ENCODE data around the gene ATXN2L.
"Not testable (repeated sequence)": the region's sequence is repeated elsewhere in the genome, so short reads cannot be mapped to it uniquely, and the experiment has no call there.

Gene ATXN2L

DNA sequence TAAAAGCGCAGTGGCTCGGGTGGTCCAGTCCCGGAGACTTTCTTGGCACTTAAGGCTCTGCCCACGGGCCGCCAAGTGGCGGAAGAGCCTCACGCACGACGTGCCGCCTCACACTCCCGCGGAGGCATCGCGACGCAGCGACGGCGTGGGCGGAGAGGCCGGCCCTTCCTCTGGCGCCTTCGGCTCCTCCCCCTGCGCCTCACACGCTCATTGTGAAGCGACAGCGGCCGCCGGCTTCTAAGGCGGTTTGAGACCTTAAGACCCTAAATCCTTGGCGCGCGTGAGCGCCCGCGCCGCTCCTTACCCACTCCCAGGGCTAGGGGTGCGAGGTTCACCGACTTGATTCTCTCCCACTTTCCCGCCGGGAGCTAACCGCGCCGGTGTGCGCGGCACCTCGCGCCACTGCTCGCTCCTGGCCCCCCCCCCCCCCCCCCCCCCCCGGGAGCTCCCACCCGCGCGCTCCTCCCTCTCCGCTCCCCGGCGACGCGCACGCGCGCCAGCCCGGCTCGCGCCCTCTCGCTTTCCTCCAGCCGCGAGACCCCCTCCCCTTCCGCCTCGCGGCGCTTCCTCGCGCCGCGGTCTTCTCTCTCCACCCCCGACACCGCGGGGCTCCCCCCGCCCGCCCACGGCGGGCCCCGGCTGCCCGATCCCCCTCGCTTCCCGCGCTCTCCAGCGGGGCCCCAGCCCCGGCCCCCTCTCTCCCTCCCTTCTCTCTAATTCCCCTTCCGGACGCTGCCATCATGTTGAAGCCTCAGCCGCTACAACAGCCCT lies at the start of gene ATXN2L:
TSS of gene ATXN2L (plus strand) at position 480 of the 771 bp plus-strand sequence. CDS start at position 741, 261 bp downstream.
- Histone ChIP-seq H3K27me3 (no peaks in the 10 kb centered on the region), H3K4me2 (peak within 1 kb of the TSS; percentile 75 to 96 (median 91)), H3K4me3 (peak within 1 kb of the TSS; percentile 96 to 100 (median 100)), H3K9me3 (replicated peaks in 1 of 11) (peaks cover 0 to 11% (median 0%) of the 10 kb centered on the region in 11 experiments; a peak in 7 of 22 replicates), H3K36me3 (peaks cover 41 to 55% (median 44%) of the 10 kb centered on the region in 11 experiments), H3K4me1 (peaks cover 22 to 38% (median 29%) of the 10 kb centered on the region in 10 experiments), H3K27ac (peak within 1 kb of the TSS; percentile 98 to 100 (median 100)), H3K9ac (peak within 1 kb of the TSS; percentile 100), H4K20me1 (peaks cover 34 to 37% (median 36%) of the 10 kb centered on the region in 11 experiments; a peak in 21 of 22 replicates)
- TF ChIP-seq Cebpa-rat (IDR thresholded peaks at IDR 0.05) = no peak

- not testable (repeated sequence) for H3K9me3 ChIP-seq (replicated peaks in 1 of 11); H3K36me3 ChIP-seq; H3K4me2 ChIP-seq; H3K27ac ChIP-seq; H3K4me1 ChIP-seq; H3K4me3 ChIP-seq; H4K20me1 ChIP-seq; H3K27me3 ChIP-seq; H3K9ac ChIP-seq
These were observed 41.1 kb upstream of the ATXN2L start for GRCh38 chr16:28781697-28782096.

DNA sequence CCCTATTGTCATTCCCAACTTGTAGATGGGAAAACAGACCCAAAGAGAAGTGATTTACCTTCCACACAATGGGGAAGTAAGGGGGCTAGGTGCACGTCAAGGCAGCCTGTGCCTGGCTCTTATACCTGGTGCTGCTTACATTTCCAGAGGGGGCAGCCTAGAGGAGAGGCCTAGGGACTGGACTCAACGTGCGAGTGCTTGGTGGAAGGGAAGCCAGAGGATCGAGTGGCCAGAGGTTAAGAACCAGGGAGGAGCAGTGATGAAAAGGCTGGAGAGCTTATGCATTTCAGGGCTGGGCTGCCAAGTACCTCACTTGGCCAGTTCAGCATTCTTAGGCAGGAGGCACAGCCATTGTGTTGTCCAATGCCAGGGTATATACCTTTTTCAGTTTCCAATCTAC lies 40.4 kb upstream of the ATXN2L start:
- not testable (repeated sequence) for H3K27ac ChIP-seq; H3K4me3 ChIP-seq; H3K27me3 ChIP-seq; H3K9me3 ChIP-seq (replicated peaks in 1 of 11); H3K9ac ChIP-seq; H3K36me3 ChIP-seq; H3K4me2 ChIP-seq; H4K20me1 ChIP-seq; H3K4me1 ChIP-seq

DNA sequence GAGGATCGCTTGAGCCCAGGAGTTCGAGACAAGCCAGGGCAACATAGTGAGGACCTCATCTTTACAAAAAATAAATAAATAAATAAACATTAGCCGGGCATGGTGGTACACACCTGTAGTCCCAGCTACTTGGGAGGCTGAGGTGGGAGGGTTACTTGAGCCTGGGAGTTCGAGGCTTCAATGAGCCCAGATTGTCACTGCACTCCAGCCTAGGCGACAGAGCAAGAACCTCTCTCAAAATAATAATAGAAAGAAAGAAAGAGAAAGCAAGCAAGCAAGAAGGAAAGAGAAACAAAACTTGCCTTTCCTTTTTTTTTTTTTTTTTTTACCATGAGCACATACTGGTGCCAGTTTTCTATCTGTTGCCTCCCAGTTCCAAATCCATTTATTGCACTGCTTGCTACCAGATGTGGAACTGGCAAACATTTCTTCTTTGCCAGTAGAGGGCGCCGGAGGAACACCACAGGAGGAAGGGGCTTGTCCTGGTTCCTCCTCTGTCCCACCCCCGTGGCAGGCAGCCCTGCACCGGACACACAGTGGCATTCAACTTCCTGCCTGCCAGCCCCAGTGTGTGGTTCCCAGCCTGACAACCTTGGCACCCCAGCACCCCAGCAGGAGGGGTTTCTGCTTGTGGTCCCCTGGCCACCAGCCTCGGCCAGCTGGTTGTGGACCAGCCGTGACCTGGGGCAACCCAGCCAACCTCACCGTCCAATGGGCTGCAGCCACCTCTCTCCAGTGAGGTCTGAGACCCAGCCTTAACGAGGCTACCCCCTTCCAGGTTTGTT lies 20.4 kb upstream of the ATXN2L start:
- not testable (repeated sequence) for H3K4me1 ChIP-seq; H3K4me2 ChIP-seq; H3K9me3 ChIP-seq (replicated peaks in 1 of 11); H3K27me3 ChIP-seq; H3K36me3 ChIP-seq; H3K4me3 ChIP-seq; H4K20me1 ChIP-seq; H3K9ac ChIP-seq; H3K27ac ChIP-seq

GRCh38 chr16:28807445-28808120 lies 15.2 kb upstream of the ATXN2L start:
- H3K27ac ChIP-seq; H3K4me3 ChIP-seq; H3K36me3 ChIP-seq; H3K9me3 ChIP-seq (replicated peaks in 1 of 11); H4K20me1 ChIP-seq; H3K4me2 ChIP-seq; H3K4me1 ChIP-seq; H3K27me3 ChIP-seq; H3K9ac ChIP-seq: not testable (repeated sequence)

DNA sequence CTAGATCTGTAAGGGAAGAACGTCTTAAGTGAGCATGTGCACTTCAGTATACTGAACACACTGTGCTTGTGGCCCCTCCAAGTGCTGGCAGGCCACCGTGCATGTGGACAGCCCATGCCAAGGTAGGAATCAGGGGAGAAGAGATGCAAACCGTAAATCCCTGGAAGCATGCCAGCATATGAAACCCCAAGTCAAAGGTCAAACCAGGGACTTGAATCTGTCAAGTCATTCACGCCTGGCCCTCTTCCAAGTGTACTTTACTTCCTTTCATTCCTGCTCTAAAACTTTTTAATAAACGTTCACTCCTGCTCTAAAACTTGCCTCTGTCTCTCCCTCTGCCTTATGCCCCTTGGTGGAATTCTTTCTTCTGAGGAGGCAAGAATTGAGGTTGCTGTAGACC lies 2.8 kb upstream of the ATXN2L start:
- Histone ChIP-seq H3K27ac (no peak overlapping the region), H3K4me3 (no peak overlapping the region), H4K20me1 (peaks cover 7 to 11% (median 9%) of the 10 kb centered on the region in 11 experiments; a peak in 20 of 22 replicates), H3K27me3 (no peaks in the 10 kb centered on the region), H3K4me2 (peak overlapping the region in 3 of 11 experiments; percentile 9 to 18 (median 15); a peak in 2 of 22 replicates), H3K9ac (no peak overlapping the region), H3K4me1 (peaks cover 12 to 27% (median 17%) of the 10 kb centered on the region in 10 experiments), H3K9me3 (replicated peaks in 1 of 11) (peaks cover 0 to 14% (median 0%) of the 10 kb centered on the region in 11 experiments; a peak in 9 of 22 replicates), H3K36me3 (peaks cover 14 to 42% (median 23%) of the 10 kb centered on the region in 11 experiments)
- no peak for TF ChIP-seq Cebpa-rat (IDR thresholded peaks at IDR 0.05)

DNA sequence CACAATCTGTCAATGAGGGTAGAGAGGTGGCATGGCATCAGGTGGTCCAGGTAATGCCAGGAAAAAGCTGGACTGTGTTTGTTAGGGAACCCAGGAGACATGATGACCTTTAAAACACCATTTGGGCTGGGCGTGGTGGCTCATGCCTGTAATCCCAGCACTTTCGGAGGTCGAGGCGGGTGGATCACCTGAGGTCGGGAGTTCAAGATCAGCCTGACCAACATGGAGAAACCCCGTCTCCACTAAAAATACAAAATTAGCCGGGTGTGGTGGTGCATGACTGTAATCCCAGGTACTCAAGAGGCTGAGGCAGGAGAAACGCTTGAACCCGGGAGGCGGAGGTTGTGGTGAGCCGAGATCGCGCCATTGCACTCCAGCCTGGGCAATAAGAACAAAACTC lies 2.3 kb upstream of the ATXN2L start:
- not testable (repeated sequence) for H3K9ac ChIP-seq, H3K27ac ChIP-seq, H3K4me3 ChIP-seq, H3K27me3 ChIP-seq
- Histone ChIP-seq H4K20me1 (peaks cover 12 to 16% (median 14%) of the 10 kb centered on the region in 11 experiments; a peak in 21 of 22 replicates), H3K4me2 (peak overlapping the region in 2 of 11 experiments; percentile 9 to 18; a peak in 1 of 22 replicates), H3K9me3 (replicated peaks in 1 of 11) (peaks cover 0 to 14% (median 0%) of the 10 kb centered on the region in 11 experiments; a peak in 9 of 22 replicates), H3K36me3 (peaks cover 19 to 47% (median 29%) of the 10 kb centered on the region in 11 experiments), H3K4me1 (peaks cover 17 to 32% (median 22%) of the 10 kb centered on the region in 10 experiments)

DNA sequence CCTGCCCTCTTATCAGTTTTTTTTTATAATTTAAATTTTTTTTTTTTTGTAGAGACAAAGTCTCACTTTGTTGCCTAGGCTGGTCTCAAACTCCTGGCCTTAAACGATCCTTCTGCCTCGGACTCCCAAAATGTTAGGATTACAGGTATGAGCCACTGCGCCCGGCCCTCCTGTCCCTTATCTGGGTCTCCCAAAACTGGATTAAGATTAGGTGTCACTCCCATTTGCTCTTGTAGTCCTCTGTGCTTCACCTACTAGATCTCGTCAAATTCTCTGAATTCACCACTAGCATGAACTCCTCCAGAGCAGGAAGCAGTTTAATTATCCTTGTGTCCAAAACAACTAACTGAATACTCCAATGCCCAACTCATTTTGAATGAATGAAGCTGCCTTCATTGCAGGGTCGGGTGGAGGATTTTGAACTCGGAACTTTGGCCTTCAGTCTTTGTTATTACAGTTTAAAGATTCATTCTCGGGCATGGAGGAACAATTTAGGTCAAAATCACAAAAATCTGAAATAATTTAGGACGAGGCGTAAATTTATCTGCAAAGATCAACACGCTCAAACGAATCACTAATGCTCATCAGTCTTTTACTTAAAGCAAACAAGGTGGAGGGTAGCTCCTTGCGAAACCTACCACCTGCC lies 802 bp upstream of the ATXN2L start:
- peaks cover 26 to 30% (median 29%) of the 10 kb centered on the region in 11 experiments; a peak in 21 of 22 replicates for H4K20me1 ChIP-seq
- H3K4me2 ChIP-seq = peak overlapping the region; percentile 75 to 96 (median 91)
- peaks cover 22 to 38% (median 29%) of the 10 kb centered on the region in 10 experiments for H3K4me1 ChIP-seq
- TF ChIP-seq Cebpa-rat (IDR thresholded peaks at IDR 0.05) = no peak
- peak overlapping the region; percentile 98 to 100 (median 100); a peak in 21 of 22 replicates for H3K27ac ChIP-seq
- no peaks in the 10 kb centered on the region for H3K27me3 ChIP-seq
- peak overlapping the region; percentile 96 to 100 (median 100) for H3K4me3 ChIP-seq
- H3K9ac ChIP-seq = peak overlapping the region; percentile 100
- H3K36me3 ChIP-seq = peaks cover 34 to 51% (median 37%) of the 10 kb centered on the region in 11 experiments
- H3K9me3 ChIP-seq (replicated peaks in 1 of 11) = peaks cover 0 to 11% (median 0%) of the 10 kb centered on the region in 11 experiments; a peak in 7 of 22 replicates
